ENCODE measurements around the gene ALKBH5. TPM values are rescaled to one million over a fixed set of nuclear protein-coding genes. Genes with fewer than 3 reads are reported as not detected.

ALKBH5 gene
- polyA plus RNA-seq, 1 donor from 2014 or later = 55.0 TPM

DNA sequence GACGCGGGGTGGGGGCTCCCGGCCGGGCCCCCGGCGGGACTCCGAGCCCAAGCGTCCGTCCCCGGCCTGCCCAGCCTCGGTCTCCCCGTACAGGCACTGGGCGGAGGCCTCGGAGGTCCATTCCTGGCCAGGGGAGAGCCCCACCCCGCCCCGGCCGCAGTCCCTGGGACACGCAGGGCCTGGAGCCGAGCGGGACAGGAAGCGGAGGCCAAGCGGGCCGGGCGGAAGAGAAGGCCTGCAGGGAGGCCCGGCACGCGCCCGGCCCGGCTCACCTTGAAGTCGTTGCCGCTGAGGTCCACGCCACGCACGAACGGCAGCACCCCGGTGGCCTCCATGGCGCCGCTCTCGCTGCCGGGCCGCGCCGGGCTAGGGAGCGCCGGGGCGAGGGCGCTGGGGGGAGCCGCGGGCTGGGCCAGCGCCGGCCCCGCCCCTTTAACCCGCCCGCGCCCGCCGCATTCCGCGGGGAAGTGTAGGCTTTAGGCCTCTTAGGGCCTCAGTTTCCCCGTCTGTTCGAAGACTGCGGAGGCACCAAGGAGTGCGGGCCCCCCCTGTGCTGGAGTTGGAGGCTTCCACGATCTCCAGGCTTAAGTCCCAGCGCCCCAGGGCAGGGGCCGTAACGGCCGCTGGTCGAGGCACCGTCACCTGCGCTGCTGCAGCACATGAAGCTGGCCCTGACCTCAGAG is 74.9 kb downstream of the ALKBH5 start, which contains the start of gene FLII:
Gene FLII (minus strand): TSS at position 383 of the 683 bp plus-strand sequence. CDS start 48 bp downstream, at position 335.
- peak within 1 kb of the TSS; percentile 89 for H3K9ac ChIP-seq (ENCODE audit: low read length)
- no peaks in the 10 kb centered on the region for H3K27me3 ChIP-seq (ENCODE audit: insufficient read depth, low read depth, low read length)
- no peaks in the 10 kb centered on the region for H4K20me1 ChIP-seq (ENCODE audit: insufficient read depth)
- TF ChIP-seq RAD21 (conservative IDR thresholded peaks at IDR 0.05) (peak; percentile 16), MXI1 (conservative IDR thresholded peaks at IDR 0.05; ENCODE audit: poor library complexity, severe bottlenecking) (peak; percentile 89), EP300 (conservative IDR thresholded peaks at IDR 0.05; ENCODE audit: poor library complexity, severe bottlenecking) (peak; percentile 22), TAF1 (IDR thresholded peaks at IDR 0.05; ENCODE audit: low read depth) (no peak), SMC3 (conservative IDR thresholded peaks at IDR 0.05; ENCODE audit: poor library complexity) (peak; percentile 22), POLR2AphosphoS5 (IDR thresholded peaks at IDR 0.05) (peak; percentile 74), EZH2 (IDR thresholded peaks at IDR 0.05; ENCODE audit: borderline replicate concordance, insufficient read depth, low read length, poor library complexity, severe bottlenecking) (no peak)
- TF ChIP-seq, protein P1, sequence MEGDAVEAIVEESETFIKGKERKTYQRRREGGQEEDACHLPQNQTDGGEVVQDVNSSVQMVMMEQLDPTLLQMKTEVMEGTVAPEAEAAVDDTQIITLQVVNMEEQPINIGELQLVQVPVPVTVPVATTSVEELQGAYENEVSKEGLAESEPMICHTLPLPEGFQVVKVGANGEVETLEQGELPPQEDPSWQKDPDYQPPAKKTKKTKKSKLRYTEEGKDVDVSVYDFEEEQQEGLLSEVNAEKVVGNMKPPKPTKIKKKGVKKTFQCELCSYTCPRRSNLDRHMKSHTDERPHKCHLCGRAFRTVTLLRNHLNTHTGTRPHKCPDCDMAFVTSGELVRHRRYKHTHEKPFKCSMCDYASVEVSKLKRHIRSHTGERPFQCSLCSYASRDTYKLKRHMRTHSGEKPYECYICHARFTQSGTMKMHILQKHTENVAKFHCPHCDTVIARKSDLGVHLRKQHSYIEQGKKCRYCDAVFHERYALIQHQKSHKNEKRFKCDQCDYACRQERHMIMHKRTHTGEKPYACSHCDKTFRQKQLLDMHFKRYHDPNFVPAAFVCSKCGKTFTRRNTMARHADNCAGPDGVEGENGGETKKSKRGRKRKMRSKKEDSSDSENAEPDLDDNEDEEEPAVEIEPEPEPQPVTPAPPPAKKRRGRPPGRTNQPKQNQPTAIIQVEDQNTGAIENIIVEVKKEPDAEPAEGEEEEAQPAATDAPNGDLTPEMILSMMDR (IDR thresholded peaks at IDR 0.05; ENCODE audit: poor library complexity, severe bottlenecking) = no peak
- TF ChIP-seq, protein P2, sequence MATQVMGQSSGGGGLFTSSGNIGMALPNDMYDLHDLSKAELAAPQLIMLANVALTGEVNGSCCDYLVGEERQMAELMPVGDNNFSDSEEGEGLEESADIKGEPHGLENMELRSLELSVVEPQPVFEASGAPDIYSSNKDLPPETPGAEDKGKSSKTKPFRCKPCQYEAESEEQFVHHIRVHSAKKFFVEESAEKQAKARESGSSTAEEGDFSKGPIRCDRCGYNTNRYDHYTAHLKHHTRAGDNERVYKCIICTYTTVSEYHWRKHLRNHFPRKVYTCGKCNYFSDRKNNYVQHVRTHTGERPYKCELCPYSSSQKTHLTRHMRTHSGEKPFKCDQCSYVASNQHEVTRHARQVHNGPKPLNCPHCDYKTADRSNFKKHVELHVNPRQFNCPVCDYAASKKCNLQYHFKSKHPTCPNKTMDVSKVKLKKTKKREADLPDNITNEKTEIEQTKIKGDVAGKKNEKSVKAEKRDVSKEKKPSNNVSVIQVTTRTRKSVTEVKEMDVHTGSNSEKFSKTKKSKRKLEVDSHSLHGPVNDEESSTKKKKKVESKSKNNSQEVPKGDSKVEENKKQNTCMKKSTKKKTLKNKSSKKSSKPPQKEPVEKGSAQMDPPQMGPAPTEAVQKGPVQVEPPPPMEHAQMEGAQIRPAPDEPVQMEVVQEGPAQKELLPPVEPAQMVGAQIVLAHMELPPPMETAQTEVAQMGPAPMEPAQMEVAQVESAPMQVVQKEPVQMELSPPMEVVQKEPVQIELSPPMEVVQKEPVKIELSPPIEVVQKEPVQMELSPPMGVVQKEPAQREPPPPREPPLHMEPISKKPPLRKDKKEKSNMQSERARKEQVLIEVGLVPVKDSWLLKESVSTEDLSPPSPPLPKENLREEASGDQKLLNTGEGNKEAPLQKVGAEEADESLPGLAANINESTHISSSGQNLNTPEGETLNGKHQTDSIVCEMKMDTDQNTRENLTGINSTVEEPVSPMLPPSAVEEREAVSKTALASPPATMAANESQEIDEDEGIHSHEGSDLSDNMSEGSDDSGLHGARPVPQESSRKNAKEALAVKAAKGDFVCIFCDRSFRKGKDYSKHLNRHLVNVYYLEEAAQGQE (IDR thresholded peaks at IDR 0.05; ENCODE audit: borderline replicate concordance) = no peak
- H3K4me2 ChIP-seq (ENCODE audit: low read length) = peak within 1 kb of the TSS; percentile 63
- H3K9me2 ChIP-seq (ENCODE audit: insufficient read depth, low read length) = no peaks in the 10 kb centered on the region
- H3K4me3 ChIP-seq (ENCODE audit: low read length) = peak within 1 kb of the TSS; percentile 98
- H3K9me3 ChIP-seq (ENCODE audit: low read length) = no peaks in the 10 kb centered on the region
- peaks cover 31% of the 10 kb centered on the region for H3K79me2 ChIP-seq (replicated peaks; ENCODE audit: insufficient read depth, low read length)
- H3K27ac ChIP-seq (ENCODE audit: low read length) = peak within 1 kb of the TSS; percentile 67
- H3F3A ChIP-seq (ENCODE audit: insufficient read depth, low read length, poor library complexity, severe bottlenecking) = no peaks in the 10 kb centered on the region
- no peaks in the 10 kb centered on the region for H3K36me3 ChIP-seq (ENCODE audit: insufficient read depth, low read length)
- peak within 1 kb of the TSS; percentile 27 for H2AFZ ChIP-seq (ENCODE audit: low read depth, low read length)

Other genes with a start within 250 kb of the ALKBH5 start
- gene TOM1L2, start 211.4 kb upstream of the ALKBH5 start, polyA plus RNA-seq = 40.9 and 53.4 TPM in 2 replicates
- 1.3 and 1.9 TPM in 2 replicates for gene DRC3, start 211.0 kb upstream of the ALKBH5 start, polyA plus RNA-seq
- 30.5 and 33.3 TPM in 2 replicates for gene ATPAF2, start 144.7 kb upstream of the ALKBH5 start, polyA plus RNA-seq
- gene GID4, start 144.4 kb upstream of the ALKBH5 start, polyA plus RNA-seq = 3.6 and 4.9 TPM in 2 replicates
- gene DRG2, start 95.9 kb upstream of the ALKBH5 start, polyA plus RNA-seq = 40.6 and 51.2 TPM in 2 replicates
- 1.5 and 1.9 TPM in 2 replicates for gene MYO15A, start 75.1 kb upstream of the ALKBH5 start, polyA plus RNA-seq
- 52.2 and 59.5 TPM in 2 replicates for gene LLGL1, start 41.8 kb downstream of the ALKBH5 start, polyA plus RNA-seq
- 93.0 and 120 TPM in 2 replicates for gene FLII, start 74.9 kb downstream of the ALKBH5 start, polyA plus RNA-seq
- gene MIEF2, start 76.8 kb downstream of the ALKBH5 start, polyA plus RNA-seq = 74.9 and 102 TPM in 2 replicates
- gene TOP3A, start 131.2 kb downstream of the ALKBH5 start, polyA plus RNA-seq = 22.9 and 31.9 TPM in 2 replicates
- gene SMCR8, start 131.5 kb downstream of the ALKBH5 start, polyA plus RNA-seq = 4.3 and 6.9 TPM in 2 replicates
- gene SHMT1, start 179.7 kb downstream of the ALKBH5 start, polyA plus RNA-seq = 4.5 and 5.8 TPM in 2 replicates
- gene EVPLL, start 193.9 kb downstream of the ALKBH5 start, polyA plus RNA-seq = not detected in 2 replicates

Data from neural cell (in vitro differentiated cells).